Measurements from ENCODE around the gene FOXN1.

DNA sequence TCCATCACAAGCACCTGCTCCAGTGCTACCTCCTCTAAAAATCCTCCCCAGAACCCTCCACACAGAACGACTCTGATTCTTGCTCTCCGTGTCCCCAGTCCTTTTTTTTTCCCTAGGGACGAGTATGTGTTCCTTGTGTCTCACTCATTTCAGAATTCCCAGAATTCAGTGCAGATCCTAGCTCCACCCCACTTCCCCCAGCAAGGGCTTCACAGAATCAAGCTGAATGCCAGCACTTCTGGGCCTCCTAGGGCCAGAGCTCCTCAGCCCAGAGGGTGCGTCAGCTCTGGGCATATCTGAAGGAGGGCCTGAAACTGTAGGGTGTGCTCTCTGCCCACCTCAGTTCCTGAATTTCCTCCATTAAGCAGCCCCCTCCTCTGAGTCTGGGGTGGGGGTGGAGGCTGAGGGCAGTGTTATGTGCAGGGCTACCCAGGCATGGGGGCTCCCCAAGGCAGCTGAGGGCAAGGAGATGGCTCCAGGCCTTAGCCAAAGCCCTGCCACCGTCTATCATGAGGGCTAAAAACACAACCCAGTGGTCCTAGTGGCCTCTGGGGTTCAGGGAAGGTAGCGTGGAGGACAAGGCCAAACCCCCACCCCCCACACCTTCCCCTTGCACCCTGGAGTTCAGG, 39.8 kb downstream of the FOXN1 start:
- TF ChIP-seq CTCF (IDR thresholded peaks at IDR 0.05; ENCODE audit: insufficient read depth, low read depth, low read length) (no peak), EZH2 (IDR thresholded peaks at IDR 0.05; ENCODE audit: insufficient read depth, low read length) (no peak)

Data from astrocyte (in vitro differentiated cells and primary cell).